Upper lobe of right lung (tissue), 1 donor: ENCODE results near the gene IL36B. TPM values are rescaled to one million over a fixed set of nuclear protein-coding genes. Genes with fewer than 3 reads are reported as not detected.

Experiments
- ATAC-seq: fragments of 200-7000 bp; cut with Tn5 transposase; one replicate; pipeline ENCODE4 v1.9.1; 2020; ENCODE audit warnings: mild to moderate bottlenecking, moderate library complexity
- DNase-seq: peaks from one replicate; pipeline ENCODE4 v3.0.0-alpha.2; 2020
- H3K27ac ChIP-seq: fragments of 200-600 bp; one replicate; pipeline ENCODE4 v1.8.0; 2022
- H3K27me3 ChIP-seq: fragments of 200-600 bp; one replicate; pipeline ENCODE4 v1.8.0; 2022; ENCODE audit warnings: mild to moderate bottlenecking
- H3K36me3 ChIP-seq: fragments of 200-600 bp; one replicate; pipeline ENCODE4 v1.8.0; 2022
- H3K4me1 ChIP-seq: fragments of 200-600 bp; one replicate; pipeline ENCODE4 v1.8.0; 2022
- H3K4me3 ChIP-seq: fragments of 200-600 bp; one replicate; pipeline ENCODE4 v1.8.0; 2022; ENCODE audit warnings: mild to moderate bottlenecking
- H3K9me3 ChIP-seq: fragments of 200-600 bp; one replicate; pipeline ENCODE4 v1.8.0; 2022
- intact Hi-C: fragments of 100-400 bp; cut with DNase I; formaldehyde crosslinking; loops from one replicate; pipeline ENCODE4 v1.11.0; 2022
- total RNA-seq: library from RNA; stranded (reverse); fragmentation: NEBNext Ultra II Directional; extraction: Animal tissue kit (Norgen Biotek cat#: 25700); gene quantifications from one replicate; pipeline ENCODE4 v1.2.1, GENCODE V29; 2021
- TF ChIP-seq, protein P1 (sequence below): fragments of 200-600 bp; IDR thresholded peaks from one replicate; pipeline ENCODE4 v1.8.0; 2022; ENCODE audit warnings: antibody characterized with exemption
- donor health status: DM: no; HTN: yes; CAD: no; lungs with severe emphysema.

Gene IL36B
- total RNA-seq, 1 donor from 2014 or later = not detected

GRCh38 chr2:113058411-113058994 is 5.8 kb upstream of the IL36B start:
- Histone ChIP-seq H3K4me1 (no peaks in the 10 kb centered on the region), H3K36me3 (no peaks in the 10 kb centered on the region), H3K27ac (no peak overlapping the region), H3K9me3 (no peaks in the 10 kb centered on the region), H3K4me3 (no peak overlapping the region), H3K27me3 (no peaks in the 10 kb centered on the region)
- TF ChIP-seq, protein P1, sequence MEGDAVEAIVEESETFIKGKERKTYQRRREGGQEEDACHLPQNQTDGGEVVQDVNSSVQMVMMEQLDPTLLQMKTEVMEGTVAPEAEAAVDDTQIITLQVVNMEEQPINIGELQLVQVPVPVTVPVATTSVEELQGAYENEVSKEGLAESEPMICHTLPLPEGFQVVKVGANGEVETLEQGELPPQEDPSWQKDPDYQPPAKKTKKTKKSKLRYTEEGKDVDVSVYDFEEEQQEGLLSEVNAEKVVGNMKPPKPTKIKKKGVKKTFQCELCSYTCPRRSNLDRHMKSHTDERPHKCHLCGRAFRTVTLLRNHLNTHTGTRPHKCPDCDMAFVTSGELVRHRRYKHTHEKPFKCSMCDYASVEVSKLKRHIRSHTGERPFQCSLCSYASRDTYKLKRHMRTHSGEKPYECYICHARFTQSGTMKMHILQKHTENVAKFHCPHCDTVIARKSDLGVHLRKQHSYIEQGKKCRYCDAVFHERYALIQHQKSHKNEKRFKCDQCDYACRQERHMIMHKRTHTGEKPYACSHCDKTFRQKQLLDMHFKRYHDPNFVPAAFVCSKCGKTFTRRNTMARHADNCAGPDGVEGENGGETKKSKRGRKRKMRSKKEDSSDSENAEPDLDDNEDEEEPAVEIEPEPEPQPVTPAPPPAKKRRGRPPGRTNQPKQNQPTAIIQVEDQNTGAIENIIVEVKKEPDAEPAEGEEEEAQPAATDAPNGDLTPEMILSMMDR = no peak
- ATAC-seq = no peak
- no peak for DNase-seq
- intact Hi-C loops = no loop called here

- Histone ChIP-seq H3K27ac (no peak overlapping the region), H3K9me3 (no peaks in the 10 kb centered on the region)
- intact Hi-C loops = no loop called here
Measured at GRCh38 chr2:113057117-113057516, 4.5 kb upstream of the IL36B start.

DNA sequence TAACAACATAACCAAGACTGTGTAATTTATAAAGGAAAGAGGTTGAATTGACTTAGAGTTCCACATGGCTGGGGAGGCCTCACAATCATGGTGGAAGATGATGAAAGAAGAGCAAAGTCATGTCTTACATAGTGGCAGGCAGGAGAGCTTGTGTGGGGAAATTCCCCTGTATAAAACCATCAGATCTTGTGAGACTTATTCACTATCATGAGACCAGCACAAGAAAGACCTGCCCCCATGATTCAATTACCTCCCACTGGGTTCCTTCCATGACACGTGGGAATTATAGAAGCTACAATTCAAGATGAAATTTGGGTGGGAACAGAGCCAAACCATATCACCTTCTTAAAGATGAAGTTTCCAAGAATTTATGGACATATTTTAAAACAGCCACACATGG is 3.9 kb upstream of the IL36B start:
- intact Hi-C loops = no loop called here
- TF ChIP-seq, protein P1 = no peak
- no peak overlapping the region for H3K4me3 ChIP-seq
- H3K4me1 ChIP-seq = no peaks in the 10 kb centered on the region
- ATAC-seq = no peak
- no peaks in the 10 kb centered on the region for H3K27me3 ChIP-seq
- H3K27ac ChIP-seq = no peak overlapping the region
- DNase-seq = no peak
- H3K9me3 ChIP-seq = no peaks in the 10 kb centered on the region
- H3K36me3 ChIP-seq = no peaks in the 10 kb centered on the region

More at GRCh38 chr2:113057117-113057516, 4.5 kb upstream of the IL36B start:
- DNase-seq (no peak), ATAC-seq (no peak)
- TF ChIP-seq, protein P1 = no peak
- H3K4me3 ChIP-seq = no peak overlapping the region
- no peaks in the 10 kb centered on the region for H3K36me3 ChIP-seq
- H3K27me3 ChIP-seq = no peaks in the 10 kb centered on the region
- no peaks in the 10 kb centered on the region for H3K4me1 ChIP-seq

DNA sequence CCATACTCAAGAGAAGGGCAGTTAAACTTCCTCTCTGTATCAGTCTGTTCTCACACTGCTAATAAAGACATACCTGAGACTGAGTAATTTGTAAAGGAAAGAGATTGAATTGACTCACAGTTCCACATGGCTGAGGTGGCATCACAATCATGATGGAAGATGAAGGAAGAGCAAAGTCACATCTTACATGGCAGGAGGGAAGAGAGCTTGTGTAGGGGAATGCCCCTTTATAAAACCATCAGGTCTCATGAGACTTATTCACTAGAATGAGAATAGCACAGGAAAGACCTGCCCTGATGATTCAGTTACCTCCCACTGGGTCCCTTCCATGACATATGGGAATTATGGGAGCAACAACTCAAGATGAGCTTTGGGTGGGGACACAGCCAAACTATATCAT is 1.4 kb upstream of the IL36B start:
- ATAC-seq = no peak
- Histone ChIP-seq H3K27me3 (no peaks in the 10 kb centered on the region), H3K27ac (no peak overlapping the region), H3K4me3 (no peak overlapping the region), H3K9me3 (no peaks in the 10 kb centered on the region), H3K4me1 (no peaks in the 10 kb centered on the region), H3K36me3 (no peaks in the 10 kb centered on the region)
- TF ChIP-seq, protein P1 = no peak
- no peak for DNase-seq
- intact Hi-C loops = no loop called here

DNA sequence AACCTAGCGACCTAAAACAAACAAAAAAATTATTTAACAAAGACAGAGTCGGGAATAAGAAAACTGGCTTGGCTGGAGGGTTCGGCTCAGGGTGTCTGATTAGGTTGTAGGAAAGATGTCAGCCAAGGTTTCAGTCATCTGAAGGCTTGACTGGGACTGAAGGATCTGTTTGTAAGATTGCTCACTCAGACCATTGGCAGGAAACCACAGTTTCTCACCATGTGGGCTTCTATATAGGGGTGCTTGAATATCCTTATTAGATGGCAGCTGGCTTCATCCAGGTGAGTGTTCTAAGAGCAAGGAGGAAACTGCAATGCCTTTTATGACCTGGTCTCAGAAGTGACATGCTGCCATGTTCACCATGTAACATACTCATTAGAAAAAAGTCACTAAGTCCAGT is 999 bp upstream of the IL36B start:
- Histone ChIP-seq H3K27ac (no peak overlapping the region), H3K27me3 (no peaks in the 10 kb centered on the region), H3K36me3 (no peaks in the 10 kb centered on the region), H3K4me3 (no peak overlapping the region), H3K4me1 (no peaks in the 10 kb centered on the region), H3K9me3 (no peaks in the 10 kb centered on the region)
- ATAC-seq = no peak
- TF ChIP-seq, protein P1 = no peak
- intact Hi-C loops = no loop called here
- DNase-seq = no peak
